ENCODE data around the gene GOSR2. TPM values are rescaled to one million over a fixed set of nuclear protein-coding genes. Genes with fewer than 3 reads are reported as not detected.

GOSR2 gene
- total and polyA plus RNA-seq, 2 of the 8 experiments (the other 6 are each of a cell fraction or from before 2014, with no cell fraction given), result 28.2 to 36.2 TPM

DNA sequence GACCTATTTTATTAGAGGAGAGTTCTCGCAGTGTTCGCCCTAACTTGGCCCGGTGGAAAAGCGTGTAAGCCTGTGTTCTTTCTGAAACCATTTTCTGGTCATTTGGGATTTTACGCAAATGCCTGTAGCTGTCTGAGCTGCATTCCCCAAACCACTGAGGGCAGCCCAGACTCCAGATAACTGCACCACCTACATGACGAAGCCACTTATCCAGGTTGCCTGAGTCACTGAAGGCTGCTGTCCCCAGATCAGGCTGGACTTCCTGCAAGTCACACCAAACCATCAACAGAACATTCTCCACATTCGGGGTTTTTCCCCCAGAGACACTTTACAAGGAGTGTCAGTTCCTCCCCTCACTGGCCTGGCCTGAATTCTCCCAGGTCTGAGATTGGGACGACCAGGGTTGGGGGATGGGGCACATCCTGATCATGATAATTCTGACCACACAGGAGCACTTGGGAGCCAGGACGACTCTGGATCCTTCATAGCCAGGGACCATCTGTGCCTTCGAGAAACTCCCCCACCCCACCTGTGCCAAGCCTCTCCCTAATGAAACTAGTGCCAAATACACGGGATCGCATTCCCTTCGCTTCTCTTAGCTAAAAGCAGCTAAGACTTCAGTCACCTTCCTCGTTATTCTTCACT, 53.8 kb downstream of the GOSR2 start:
- H2BK12ac ChIP-seq (ENCODE audit: low read depth, low read length), result peak overlapping the region; percentile 20; the same call in 1 of the 2 replicates
- H4K5ac ChIP-seq (ENCODE audit: insufficient read length, low read depth, low read length), result no peak overlapping the region
- no peak overlapping the region for H4K91ac ChIP-seq (replicated peaks; ENCODE audit: insufficient read length, low read length)
- WGBS, 2 experiments (ENCODE audit: extremely low coverage in 1 of 2, insufficient coverage in 1 of 2, insufficient read length in 1 of 2, insufficient replicate concordance in 2 of 2, low coverage in 1 of 2, low lambda C conversion rate in 2 of 2, missing lambda C conversion rate in 1 of 2), result 63% methylated on average over 14 of the region's 14 CpGs; no CpG with 5 or more reads in 1 of the 2 experiments
- H3K4me1 ChIP-seq (replicated peaks in 1 of 4; ENCODE audit: control insufficient read depth in 3 of 4, insufficient read depth in 4 of 4, low read length in 3 of 4), result peaks cover 8 to 18% (median 12%) of the 10 kb centered on the region in 4 experiments
- no peak overlapping the region for H3K14ac ChIP-seq (ENCODE audit: insufficient read length)
- no peak overlapping the region for H3K9ac ChIP-seq (replicated peaks in 1 of 4; ENCODE audit: extremely low read depth in 1 of 4, low read depth in 3 of 4, low read length in 3 of 4)
- no peak overlapping the region for H2AFZ ChIP-seq (ENCODE audit: low read length)
- peaks cover 8 to 21% (median 21%) of the 10 kb centered on the region in 4 experiments for H3K27me3 ChIP-seq (replicated peaks in 1 of 4; ENCODE audit: control insufficient read depth in 3 of 4, extremely low read depth in 1 of 4, insufficient read depth in 3 of 4, low read length in 3 of 4)
- H3K79me1 ChIP-seq (ENCODE audit: low read depth, low read length), result no peaks in the 10 kb centered on the region
- H2BK120ac ChIP-seq (replicated peaks; ENCODE audit: low read depth, low read length), result no peak overlapping the region
- no peak overlapping the region for H3K23ac ChIP-seq (ENCODE audit: insufficient read length)
- H3K18ac ChIP-seq (ENCODE audit: extremely low read depth, low read length), result peak overlapping the region; percentile 25
- H3K4me2 ChIP-seq (ENCODE audit: insufficient read depth in 1 of 2, low read depth in 2 of 2, low read length in 2 of 2), result peak overlapping the region; percentile 91 to 99
- H3K4me3 ChIP-seq (ENCODE audit: extremely low read depth in 1 of 4, insufficient read depth in 2 of 4, low read depth in 3 of 4, low read length in 4 of 4), result peak overlapping the region in 2 of 4 experiments; percentile 15 to 69; a peak in 5 of 8 replicates
- H2AK5ac ChIP-seq (ENCODE audit: low read depth, low read length), result no peak overlapping the region
- H3K23me2 ChIP-seq (ENCODE audit: low read depth, low read length), result peaks cover 17% of the 10 kb centered on the region
- H3K36me3 ChIP-seq (ENCODE audit: control insufficient read depth in 2 of 4, insufficient read depth in 4 of 4, low read length in 3 of 4), result no peaks in the 10 kb centered on the region
- no peak overlapping the region for H3K27ac ChIP-seq (ENCODE audit: low read depth, low read length)
- CTCF ChIA-PET (ENCODE audit: partially characterized antibody), result interaction anchor here (0.7 to 5.2 kb wide), 17 partner anchors 8 to 447 kb away, joined by 3 to 51 read pairs (median 5); no protein-coding TSS in a partner anchor
- no peak overlapping the region for H3K4ac ChIP-seq (replicated peaks; ENCODE audit: insufficient read length, low read depth, low read length)
- FAIRE-seq (no peak), DNase-seq (ENCODE audit: low read depth in 1 of 2, low spot score in 2 of 2) (no peak)
- POLR2A ChIA-PET (ENCODE audit: partially characterized antibody), result interaction anchor here (0.6 to 4.1 kb wide), 6 partner anchors 16 to 159 kb away, joined by 3 to 24 read pairs (median 4); no protein-coding TSS in a partner anchor
- H2BK20ac ChIP-seq (ENCODE audit: low read length), result 0 out of 2 replicates have a peak overlapping the region, but pooled peaks have one; percentile 3
- no peaks in the 10 kb centered on the region for H3K79me2 ChIP-seq (ENCODE audit: control insufficient read depth in 1 of 2, insufficient read depth in 2 of 2, low read length in 2 of 2)
- TF ChIP-seq, protein P1, sequence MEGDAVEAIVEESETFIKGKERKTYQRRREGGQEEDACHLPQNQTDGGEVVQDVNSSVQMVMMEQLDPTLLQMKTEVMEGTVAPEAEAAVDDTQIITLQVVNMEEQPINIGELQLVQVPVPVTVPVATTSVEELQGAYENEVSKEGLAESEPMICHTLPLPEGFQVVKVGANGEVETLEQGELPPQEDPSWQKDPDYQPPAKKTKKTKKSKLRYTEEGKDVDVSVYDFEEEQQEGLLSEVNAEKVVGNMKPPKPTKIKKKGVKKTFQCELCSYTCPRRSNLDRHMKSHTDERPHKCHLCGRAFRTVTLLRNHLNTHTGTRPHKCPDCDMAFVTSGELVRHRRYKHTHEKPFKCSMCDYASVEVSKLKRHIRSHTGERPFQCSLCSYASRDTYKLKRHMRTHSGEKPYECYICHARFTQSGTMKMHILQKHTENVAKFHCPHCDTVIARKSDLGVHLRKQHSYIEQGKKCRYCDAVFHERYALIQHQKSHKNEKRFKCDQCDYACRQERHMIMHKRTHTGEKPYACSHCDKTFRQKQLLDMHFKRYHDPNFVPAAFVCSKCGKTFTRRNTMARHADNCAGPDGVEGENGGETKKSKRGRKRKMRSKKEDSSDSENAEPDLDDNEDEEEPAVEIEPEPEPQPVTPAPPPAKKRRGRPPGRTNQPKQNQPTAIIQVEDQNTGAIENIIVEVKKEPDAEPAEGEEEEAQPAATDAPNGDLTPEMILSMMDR (IDR thresholded peaks at IDR 0.05; ENCODE audit: control extremely low read depth in 1 of 3, insufficient read depth in 1 of 3, low read depth in 1 of 3, low read length in 3 of 3), result peak; percentile 16 to 34 (median 27)
- peak in 1 of 2 experiments; percentile 8; a peak in 1 of 4 replicates for TF ChIP-seq RAD21 (IDR thresholded peaks at IDR 0.05 in 1 of 2, conservative IDR thresholded peaks at IDR 0.05 in 1 of 2; ENCODE audit: low read depth in 2 of 2, low read length in 2 of 2)
- TF ChIP-seq HDAC6 (IDR thresholded peaks at IDR 0.05; ENCODE audit: low read depth, low read length), result no peak
- peak; percentile 22; the same call in 1 of the 2 replicates for TF ChIP-seq BACH1 (IDR thresholded peaks at IDR 0.05; ENCODE audit: low read length)
- no peak for TF ChIP-seq SIRT6 (IDR thresholded peaks at IDR 0.05; ENCODE audit: low read length)
- H2BK15ac ChIP-seq (ENCODE audit: low read length), result no peak overlapping the region; the same call in 1 of the 2 replicates
- no peak overlapping the region for H3K56ac ChIP-seq (replicated peaks; ENCODE audit: insufficient read length, low read depth, low read length)
- no peak overlapping the region for H4K8ac ChIP-seq (ENCODE audit: extremely low read depth, insufficient read depth, low read length)
- no peaks in the 10 kb centered on the region for H4K20me1 ChIP-seq (replicated peaks in 1 of 2; ENCODE audit: control insufficient read depth in 1 of 2, insufficient read depth in 2 of 2, low read length in 2 of 2)
- H3K9me3 ChIP-seq (ENCODE audit: insufficient read depth in 2 of 2, low read depth in 1 of 2, low read length in 1 of 2), result no peaks in the 10 kb centered on the region
- no peak overlapping the region for H2BK5ac ChIP-seq (ENCODE audit: low read depth, low read length)
